WTC11 (cell line): ENCODE data around the gene NOPCHAP1. TPM values are rescaled to one million over a fixed set of nuclear protein-coding genes. Genes with fewer than 3 reads are reported as not detected.
A peak's percentile ranks its signal among the peaks of the same experiment; 100 is the strongest.

Experiments used
- ATAC-seq: fragments of 200-7000 bp; cut with Tn5 transposase; 2 replicates; pipeline ENCODE4 v1.10.0; 2021; ENCODE audit warnings: mild to moderate bottlenecking, moderate library complexity
- Bru-seq: library from RNA; stranded (reverse); fragments of 400-500 nt; gene quantifications from one replicate; lab custom pipeline; 2021; lab: Mats Ljungman, UMichigan
- CTCF ChIA-PET: fragments of 300-600 bp; sonication (Branson Sonifier 250); formaldehyde crosslinking; loops from one replicate; lab custom pipeline; 2021; ENCODE audit warnings: antibody characterized with exemption; lab: Charles Lee
- POLR2A ChIA-PET: fragments of 350-600 bp; sonication (Branson Sonifier 250); formaldehyde crosslinking; loops from one replicate; lab custom pipeline; 2021; ENCODE audit warnings: antibody characterized with exemption; lab: Charles Lee
- DNase-seq: peaks from one replicate; pipeline ENCODE4 v3.0.0; 2021; ENCODE audit warnings: low spot score
- H3K27ac Mint-ChIP-seq: 2 replicates; pipeline ENCODE4 v1.8.0; 2021; ENCODE audit warnings: mixed read lengths
- H3K27me3 Mint-ChIP-seq: 2 replicates; pipeline ENCODE4 v1.8.0; 2021; ENCODE audit warnings: low read depth, mild to moderate bottlenecking, moderate library complexity, mixed read lengths
- H3K36me3 Mint-ChIP-seq: 2 replicates; pipeline ENCODE4 v1.8.0; 2021; ENCODE audit warnings: mixed read lengths
- H3K4me1 Mint-ChIP-seq: 2 replicates; pipeline ENCODE4 v1.8.0; 2022; ENCODE audit warnings: mixed read lengths
- H3K4me3 Mint-ChIP-seq: 2 replicates; pipeline ENCODE4 v1.8.0; 2021; ENCODE audit warnings: mild to moderate bottlenecking, moderate library complexity, mixed read lengths
- H3K9me3 Mint-ChIP-seq: 2 replicates; pipeline ENCODE4 v1.8.0; 2021; ENCODE audit warnings: mixed read lengths
- ELF4 ChIP-seq: sonication (generic); formaldehyde crosslinking; IDR thresholded peaks from 2 replicates; pipeline ENCODE4 v1.8.1; 2022; ENCODE audit warnings: low read depth, mild to moderate bottlenecking, moderate library complexity, missing genetic modification reagents
- ESRRA ChIP-seq: sonication (generic); formaldehyde crosslinking; IDR thresholded peaks from 2 replicates; pipeline ENCODE4 v1.8.1; 2022; ENCODE audit warnings: mild to moderate bottlenecking, missing genetic modification reagents, borderline replicate concordance
- FOXP1 ChIP-seq: sonication (generic); formaldehyde crosslinking; IDR thresholded peaks from 2 replicates; pipeline ENCODE4 v1.8.0; 2022; ENCODE audit warnings: missing genetic modification reagents, mild to moderate bottlenecking, moderate library complexity, borderline replicate concordance
- GABPB1 ChIP-seq: sonication (generic); formaldehyde crosslinking; IDR thresholded peaks from 2 replicates; pipeline ENCODE4 v1.8.1; 2023; ENCODE audit warnings: mild to moderate bottlenecking, missing genetic modification reagents
- MYBL2 ChIP-seq: sonication (generic); formaldehyde crosslinking; IDR thresholded peaks from 2 replicates; pipeline ENCODE4 v1.8.1; 2023; ENCODE audit warnings: mild to moderate bottlenecking, moderate library complexity, missing genetic modification reagents
- NFE2L1 ChIP-seq: sonication (generic); formaldehyde crosslinking; IDR thresholded peaks from 2 replicates; pipeline ENCODE4 v1.8.1; 2023; ENCODE audit warnings: missing genetic modification reagents
- NFYB ChIP-seq: sonication (generic); formaldehyde crosslinking; conservative IDR thresholded peaks from 2 replicates; pipeline ENCODE4 v1.8.0; 2022; ENCODE audit warnings: low read depth, missing genetic modification reagents
- SP1 ChIP-seq: sonication (generic); formaldehyde crosslinking; conservative IDR thresholded peaks from 2 replicates; pipeline ENCODE4 v1.8.1; 2022; ENCODE audit warnings: missing genetic modification reagents
- TCF7 ChIP-seq: sonication (generic); formaldehyde crosslinking; IDR thresholded peaks from 2 replicates; pipeline ENCODE4 v1.8.0; 2022; ENCODE audit warnings: mild to moderate bottlenecking, low read depth, missing genetic modification reagents, moderate library complexity
- TEAD4 ChIP-seq: sonication (generic); formaldehyde crosslinking; IDR thresholded peaks from 2 replicates; pipeline ENCODE4 v1.8.0; 2022; ENCODE audit warnings: mild to moderate bottlenecking, missing genetic modification reagents
- TP53 ChIP-seq: sonication (generic); formaldehyde crosslinking; IDR thresholded peaks from 2 replicates; pipeline ENCODE4 v1.8.1; 2023; ENCODE audit warnings: mild to moderate bottlenecking, missing genetic modification reagents
- ZBTB21 ChIP-seq: sonication (generic); formaldehyde crosslinking; IDR thresholded peaks from 2 replicates; pipeline ENCODE4 v1.8.1; 2023; ENCODE audit warnings: mild to moderate bottlenecking, missing genetic modification reagents, borderline replicate concordance
- long read RNA-seq, 3 experiments: library from RNA in 1 of 3; library from capped mRNA in 1 of 3; library from polyadenylated mRNA in 1 of 3; unstranded in 2 of 3; stranded (forward) in 1 of 3; transcript quantifications; one replicate each; pipeline ENCODE4 v2.0.0, GENCODE V29; 2021
- total RNA-seq: library from RNA; stranded (reverse); gene quantifications from 3 replicates; pipeline ENCODE4 v1.2.3, GENCODE V29; 2021
- TF ChIP-seq, protein P1 (sequence below): fragments of 250-450 bp; sonication (Bioruptor Pico); IDR thresholded peaks from 2 replicates; pipeline ENCODE4 v1.9.0; 2021; ENCODE audit warnings: mild to moderate bottlenecking
- TF ChIP-seq, protein P2 (sequence below): sonication (generic); formaldehyde crosslinking; IDR thresholded peaks from 2 replicates; pipeline ENCODE4 v1.8.0; 2023; ENCODE audit warnings: missing genetic modification reagents, mild to moderate bottlenecking, borderline replicate concordance
- TF ChIP-seq, protein P3 (sequence below): fragments of 200-600 bp; IDR thresholded peaks from 2 replicates; pipeline ENCODE4 v1.8.0; 2022; ENCODE audit warnings: antibody characterized with exemption
- TF ChIP-seq, protein P4 (sequence below): sonication (generic); formaldehyde crosslinking; IDR thresholded peaks from 2 replicates; pipeline ENCODE4 v1.8.1; 2023; ENCODE audit warnings: mild to moderate bottlenecking, missing genetic modification reagents, borderline replicate concordance
- TF ChIP-seq, protein P5 (sequence below): fragments of 250-450 bp; sonication (Bioruptor Pico); IDR thresholded peaks from 2 replicates; pipeline ENCODE4 v1.8.0; 2021; ENCODE audit warnings: mild to moderate bottlenecking
- TF ChIP-seq, protein P6 (sequence below): sonication (generic); formaldehyde crosslinking; IDR thresholded peaks from 2 replicates; pipeline ENCODE4 v1.8.0; 2022; ENCODE audit warnings: mild to moderate bottlenecking, missing genetic modification reagents

Gene NOPCHAP1, protein sequence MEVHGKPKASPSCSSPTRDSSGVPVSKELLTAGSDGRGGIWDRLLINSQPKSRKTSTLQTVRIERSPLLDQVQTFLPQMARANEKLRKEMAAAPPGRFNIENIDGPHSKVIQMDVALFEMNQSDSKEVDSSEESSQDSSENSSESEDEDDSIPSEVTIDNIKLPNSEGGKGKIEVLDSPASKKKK
- total RNA-seq (34.8 to 38.2 TPM (median 35.0 TPM) in 3 replicates), Bru-seq, nascent RNA (percentile 83 among the genes with signal in this experiment)
- long read RNA-seq, experiment 1, full-length matches to known transcripts: 60 of 72 reads
- long read RNA-seq, experiment 1, partial matches to known transcripts: 3 of 72 reads
- long read RNA-seq, experiment 1, other reads (novel, unspliced or antisense): 9 of 72 reads
- long read RNA-seq, experiment 2, full-length matches to known transcripts: 58 of 82 reads
- long read RNA-seq, experiment 2, partial matches to known transcripts: 3 of 82 reads
- long read RNA-seq, experiment 2, other reads (novel, unspliced or antisense): 21 of 82 reads
- long read RNA-seq, experiment 3, full-length matches to known transcripts: 6 of 13 reads
- long read RNA-seq, experiment 3, partial matches to known transcripts: 2 of 13 reads
- long read RNA-seq, experiment 3, other reads (novel, unspliced or antisense): 5 of 13 reads

DNA sequence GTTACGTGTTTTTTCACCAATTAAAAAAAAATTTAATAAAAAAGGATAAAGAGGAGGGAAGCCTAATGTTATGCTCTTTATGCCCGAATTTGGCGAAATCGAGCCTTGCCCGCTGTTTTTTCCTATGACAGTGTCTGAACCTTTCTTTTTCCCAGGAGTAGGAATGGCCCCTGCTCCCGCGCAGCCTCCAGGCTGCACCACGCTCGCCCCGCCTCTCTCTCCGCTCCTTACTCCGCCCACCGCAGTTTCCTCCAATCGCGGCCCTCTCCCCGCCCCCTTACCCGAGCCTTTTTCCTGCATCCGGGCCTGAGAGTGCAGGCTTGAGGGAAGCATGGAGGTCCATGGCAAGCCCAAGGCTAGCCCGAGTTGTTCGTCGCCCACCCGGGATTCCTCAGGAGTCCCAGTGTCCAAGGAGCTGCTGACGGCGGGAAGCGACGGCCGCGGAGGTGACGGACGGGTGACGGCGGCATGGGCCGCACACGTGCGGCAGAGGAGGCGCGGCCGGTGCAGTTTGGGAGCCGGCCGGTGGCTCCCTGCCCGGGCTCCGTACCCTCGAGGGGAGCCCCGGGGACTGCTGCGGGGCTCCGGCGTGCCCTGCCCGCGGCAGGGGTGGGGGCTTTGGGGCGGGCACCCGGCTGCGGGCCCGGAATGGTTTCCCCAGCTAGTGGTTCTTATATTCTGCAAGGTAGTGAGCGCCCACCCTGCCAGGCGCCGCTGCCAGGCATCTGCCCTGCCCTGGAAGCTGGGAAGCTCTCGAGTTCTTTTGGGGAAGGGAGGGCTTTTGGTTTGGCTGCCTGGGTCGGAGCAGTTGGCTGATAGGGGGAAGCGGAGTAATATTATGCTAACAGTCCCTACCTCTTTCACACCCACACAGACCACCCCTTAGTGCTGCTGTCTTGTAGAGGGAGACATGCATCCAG, at the start of gene NOPCHAP1:
NOPCHAP1 (plus strand) TSS at position 295 of the 920 bp plus-strand sequence; CDS start at position 332, 37 bp downstream.
- H3K27me3 Mint-ChIP-seq: peaks cover 3% of the 10 kb centered on the region
- DNase-seq (peak; percentile 96), ATAC-seq (peak; percentile 99)
- H3K4me3 Mint-ChIP-seq: peak within 1 kb of the TSS; percentile 83
- H3K36me3 Mint-ChIP-seq: peaks cover 28% of the 10 kb centered on the region
- no peaks in the 10 kb centered on the region for H3K9me3 Mint-ChIP-seq
- POLR2A ChIA-PET: no interaction called here
- H3K4me1 Mint-ChIP-seq: peaks cover 19% of the 10 kb centered on the region
- H3K27ac Mint-ChIP-seq: 0 out of 2 replicates have a peak within 1 kb of the TSS, but pooled peaks have one; percentile 47
- CTCF ChIA-PET: interaction anchor here (1.0 to 1.7 kb wide), 4 partner anchors 27 to 605 kb away, joined by 4 to 6 read pairs (median 4); no protein-coding TSS in a partner anchor
- TF ChIP-seq, protein P1, sequence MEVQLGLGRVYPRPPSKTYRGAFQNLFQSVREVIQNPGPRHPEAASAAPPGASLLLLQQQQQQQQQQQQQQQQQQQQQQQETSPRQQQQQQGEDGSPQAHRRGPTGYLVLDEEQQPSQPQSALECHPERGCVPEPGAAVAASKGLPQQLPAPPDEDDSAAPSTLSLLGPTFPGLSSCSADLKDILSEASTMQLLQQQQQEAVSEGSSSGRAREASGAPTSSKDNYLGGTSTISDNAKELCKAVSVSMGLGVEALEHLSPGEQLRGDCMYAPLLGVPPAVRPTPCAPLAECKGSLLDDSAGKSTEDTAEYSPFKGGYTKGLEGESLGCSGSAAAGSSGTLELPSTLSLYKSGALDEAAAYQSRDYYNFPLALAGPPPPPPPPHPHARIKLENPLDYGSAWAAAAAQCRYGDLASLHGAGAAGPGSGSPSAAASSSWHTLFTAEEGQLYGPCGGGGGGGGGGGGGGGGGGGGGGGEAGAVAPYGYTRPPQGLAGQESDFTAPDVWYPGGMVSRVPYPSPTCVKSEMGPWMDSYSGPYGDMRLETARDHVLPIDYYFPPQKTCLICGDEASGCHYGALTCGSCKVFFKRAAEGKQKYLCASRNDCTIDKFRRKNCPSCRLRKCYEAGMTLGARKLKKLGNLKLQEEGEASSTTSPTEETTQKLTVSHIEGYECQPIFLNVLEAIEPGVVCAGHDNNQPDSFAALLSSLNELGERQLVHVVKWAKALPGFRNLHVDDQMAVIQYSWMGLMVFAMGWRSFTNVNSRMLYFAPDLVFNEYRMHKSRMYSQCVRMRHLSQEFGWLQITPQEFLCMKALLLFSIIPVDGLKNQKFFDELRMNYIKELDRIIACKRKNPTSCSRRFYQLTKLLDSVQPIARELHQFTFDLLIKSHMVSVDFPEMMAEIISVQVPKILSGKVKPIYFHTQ: no peak
- TF ChIP-seq MYBL2 (CRISPR knock-in tag) (no peak; the same call in 1 of the 2 replicates), TCF7 (CRISPR knock-in tag) (no peak), NFE2L1 (CRISPR knock-in tag) (0 out of 2 replicates have a peak, but pooled peaks have one; percentile 28), NFYB (CRISPR knock-in tag) (peak; percentile 49), SP1 (CRISPR knock-in tag) (peak; percentile 78), GABPB1 (CRISPR knock-in tag) (no peak), TEAD4 (no peak; the same call in 1 of the 2 replicates), ZBTB21 (CRISPR knock-in tag) (peak; percentile 79), TP53 (CRISPR knock-in tag) (0 out of 2 replicates have a peak, but pooled peaks have one; percentile 77), FOXP1 (peak; percentile 87; the same call in 1 of the 2 replicates), ELF4 (CRISPR knock-in tag) (no peak), ESRRA (no peak)
- TF ChIP-seq, protein P2, sequence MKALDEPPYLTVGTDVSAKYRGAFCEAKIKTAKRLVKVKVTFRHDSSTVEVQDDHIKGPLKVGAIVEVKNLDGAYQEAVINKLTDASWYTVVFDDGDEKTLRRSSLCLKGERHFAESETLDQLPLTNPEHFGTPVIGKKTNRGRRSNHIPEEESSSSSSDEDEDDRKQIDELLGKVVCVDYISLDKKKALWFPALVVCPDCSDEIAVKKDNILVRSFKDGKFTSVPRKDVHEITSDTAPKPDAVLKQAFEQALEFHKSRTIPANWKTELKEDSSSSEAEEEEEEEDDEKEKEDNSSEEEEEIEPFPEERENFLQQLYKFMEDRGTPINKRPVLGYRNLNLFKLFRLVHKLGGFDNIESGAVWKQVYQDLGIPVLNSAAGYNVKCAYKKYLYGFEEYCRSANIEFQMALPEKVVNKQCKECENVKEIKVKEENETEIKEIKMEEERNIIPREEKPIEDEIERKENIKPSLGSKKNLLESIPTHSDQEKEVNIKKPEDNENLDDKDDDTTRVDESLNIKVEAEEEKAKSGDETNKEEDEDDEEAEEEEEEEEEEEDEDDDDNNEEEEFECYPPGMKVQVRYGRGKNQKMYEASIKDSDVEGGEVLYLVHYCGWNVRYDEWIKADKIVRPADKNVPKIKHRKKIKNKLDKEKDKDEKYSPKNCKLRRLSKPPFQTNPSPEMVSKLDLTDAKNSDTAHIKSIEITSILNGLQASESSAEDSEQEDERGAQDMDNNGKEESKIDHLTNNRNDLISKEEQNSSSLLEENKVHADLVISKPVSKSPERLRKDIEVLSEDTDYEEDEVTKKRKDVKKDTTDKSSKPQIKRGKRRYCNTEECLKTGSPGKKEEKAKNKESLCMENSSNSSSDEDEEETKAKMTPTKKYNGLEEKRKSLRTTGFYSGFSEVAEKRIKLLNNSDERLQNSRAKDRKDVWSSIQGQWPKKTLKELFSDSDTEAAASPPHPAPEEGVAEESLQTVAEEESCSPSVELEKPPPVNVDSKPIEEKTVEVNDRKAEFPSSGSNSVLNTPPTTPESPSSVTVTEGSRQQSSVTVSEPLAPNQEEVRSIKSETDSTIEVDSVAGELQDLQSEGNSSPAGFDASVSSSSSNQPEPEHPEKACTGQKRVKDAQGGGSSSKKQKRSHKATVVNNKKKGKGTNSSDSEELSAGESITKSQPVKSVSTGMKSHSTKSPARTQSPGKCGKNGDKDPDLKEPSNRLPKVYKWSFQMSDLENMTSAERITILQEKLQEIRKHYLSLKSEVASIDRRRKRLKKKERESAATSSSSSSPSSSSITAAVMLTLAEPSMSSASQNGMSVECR (CRISPR knock-in tag): peak; percentile 82
- TF ChIP-seq, protein P3, sequence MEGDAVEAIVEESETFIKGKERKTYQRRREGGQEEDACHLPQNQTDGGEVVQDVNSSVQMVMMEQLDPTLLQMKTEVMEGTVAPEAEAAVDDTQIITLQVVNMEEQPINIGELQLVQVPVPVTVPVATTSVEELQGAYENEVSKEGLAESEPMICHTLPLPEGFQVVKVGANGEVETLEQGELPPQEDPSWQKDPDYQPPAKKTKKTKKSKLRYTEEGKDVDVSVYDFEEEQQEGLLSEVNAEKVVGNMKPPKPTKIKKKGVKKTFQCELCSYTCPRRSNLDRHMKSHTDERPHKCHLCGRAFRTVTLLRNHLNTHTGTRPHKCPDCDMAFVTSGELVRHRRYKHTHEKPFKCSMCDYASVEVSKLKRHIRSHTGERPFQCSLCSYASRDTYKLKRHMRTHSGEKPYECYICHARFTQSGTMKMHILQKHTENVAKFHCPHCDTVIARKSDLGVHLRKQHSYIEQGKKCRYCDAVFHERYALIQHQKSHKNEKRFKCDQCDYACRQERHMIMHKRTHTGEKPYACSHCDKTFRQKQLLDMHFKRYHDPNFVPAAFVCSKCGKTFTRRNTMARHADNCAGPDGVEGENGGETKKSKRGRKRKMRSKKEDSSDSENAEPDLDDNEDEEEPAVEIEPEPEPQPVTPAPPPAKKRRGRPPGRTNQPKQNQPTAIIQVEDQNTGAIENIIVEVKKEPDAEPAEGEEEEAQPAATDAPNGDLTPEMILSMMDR: no peak
- TF ChIP-seq, protein P4, sequence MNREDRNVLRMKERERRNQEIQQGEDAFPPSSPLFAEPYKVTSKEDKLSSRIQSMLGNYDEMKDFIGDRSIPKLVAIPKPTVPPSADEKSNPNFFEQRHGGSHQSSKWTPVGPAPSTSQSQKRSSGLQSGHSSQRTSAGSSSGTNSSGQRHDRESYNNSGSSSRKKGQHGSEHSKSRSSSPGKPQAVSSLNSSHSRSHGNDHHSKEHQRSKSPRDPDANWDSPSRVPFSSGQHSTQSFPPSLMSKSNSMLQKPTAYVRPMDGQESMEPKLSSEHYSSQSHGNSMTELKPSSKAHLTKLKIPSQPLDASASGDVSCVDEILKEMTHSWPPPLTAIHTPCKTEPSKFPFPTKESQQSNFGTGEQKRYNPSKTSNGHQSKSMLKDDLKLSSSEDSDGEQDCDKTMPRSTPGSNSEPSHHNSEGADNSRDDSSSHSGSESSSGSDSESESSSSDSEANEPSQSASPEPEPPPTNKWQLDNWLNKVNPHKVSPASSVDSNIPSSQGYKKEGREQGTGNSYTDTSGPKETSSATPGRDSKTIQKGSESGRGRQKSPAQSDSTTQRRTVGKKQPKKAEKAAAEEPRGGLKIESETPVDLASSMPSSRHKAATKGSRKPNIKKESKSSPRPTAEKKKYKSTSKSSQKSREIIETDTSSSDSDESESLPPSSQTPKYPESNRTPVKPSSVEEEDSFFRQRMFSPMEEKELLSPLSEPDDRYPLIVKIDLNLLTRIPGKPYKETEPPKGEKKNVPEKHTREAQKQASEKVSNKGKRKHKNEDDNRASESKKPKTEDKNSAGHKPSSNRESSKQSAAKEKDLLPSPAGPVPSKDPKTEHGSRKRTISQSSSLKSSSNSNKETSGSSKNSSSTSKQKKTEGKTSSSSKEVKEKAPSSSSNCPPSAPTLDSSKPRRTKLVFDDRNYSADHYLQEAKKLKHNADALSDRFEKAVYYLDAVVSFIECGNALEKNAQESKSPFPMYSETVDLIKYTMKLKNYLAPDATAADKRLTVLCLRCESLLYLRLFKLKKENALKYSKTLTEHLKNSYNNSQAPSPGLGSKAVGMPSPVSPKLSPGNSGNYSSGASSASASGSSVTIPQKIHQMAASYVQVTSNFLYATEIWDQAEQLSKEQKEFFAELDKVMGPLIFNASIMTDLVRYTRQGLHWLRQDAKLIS (CRISPR knock-in tag): no peak
- TF ChIP-seq, protein P5, sequence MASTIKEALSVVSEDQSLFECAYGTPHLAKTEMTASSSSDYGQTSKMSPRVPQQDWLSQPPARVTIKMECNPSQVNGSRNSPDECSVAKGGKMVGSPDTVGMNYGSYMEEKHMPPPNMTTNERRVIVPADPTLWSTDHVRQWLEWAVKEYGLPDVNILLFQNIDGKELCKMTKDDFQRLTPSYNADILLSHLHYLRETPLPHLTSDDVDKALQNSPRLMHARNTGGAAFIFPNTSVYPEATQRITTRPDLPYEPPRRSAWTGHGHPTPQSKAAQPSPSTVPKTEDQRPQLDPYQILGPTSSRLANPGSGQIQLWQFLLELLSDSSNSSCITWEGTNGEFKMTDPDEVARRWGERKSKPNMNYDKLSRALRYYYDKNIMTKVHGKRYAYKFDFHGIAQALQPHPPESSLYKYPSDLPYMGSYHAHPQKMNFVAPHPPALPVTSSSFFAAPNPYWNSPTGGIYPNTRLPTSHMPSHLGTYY (CRISPR knock-in tag): no peak
- TF ChIP-seq, protein P6, sequence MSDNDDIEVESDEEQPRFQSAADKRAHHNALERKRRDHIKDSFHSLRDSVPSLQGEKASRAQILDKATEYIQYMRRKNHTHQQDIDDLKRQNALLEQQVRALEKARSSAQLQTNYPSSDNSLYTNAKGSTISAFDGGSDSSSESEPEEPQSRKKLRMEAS: peak; percentile 83
